NCI-H1694 treated with DMSO at 0.1 percent for 48 hours (cell line): Measurements from ENCODE around the gene CAMK1.

Experiments used
- DNase-seq: peaks from one replicate; lab custom pipeline; 2025; lab: John Stamatoyannopoulos, UW

Gene CAMK1

GRCh38 chr3:9742560-9742959 lies 27.2 kb downstream of the CAMK1 start:
- DNase-seq, result no peak

DNA sequence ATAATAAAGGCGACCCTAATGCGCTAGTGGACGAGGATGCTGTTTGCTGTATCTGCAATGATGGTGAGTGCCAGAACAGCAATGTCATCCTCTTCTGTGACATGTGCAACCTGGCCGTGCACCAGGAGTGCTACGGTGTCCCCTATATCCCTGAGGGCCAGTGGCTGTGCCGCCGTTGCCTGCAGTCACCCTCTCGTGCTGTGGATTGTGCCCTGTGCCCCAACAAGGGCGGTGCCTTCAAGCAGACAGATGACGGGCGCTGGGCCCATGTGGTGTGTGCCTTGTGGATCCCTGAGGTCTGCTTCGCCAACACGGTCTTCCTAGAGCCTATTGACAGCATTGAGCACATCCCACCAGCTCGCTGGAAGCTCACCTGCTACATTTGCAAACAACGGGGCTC lies 30.6 kb downstream of the CAMK1 start:
- DNase-seq, result no peak

DNA sequence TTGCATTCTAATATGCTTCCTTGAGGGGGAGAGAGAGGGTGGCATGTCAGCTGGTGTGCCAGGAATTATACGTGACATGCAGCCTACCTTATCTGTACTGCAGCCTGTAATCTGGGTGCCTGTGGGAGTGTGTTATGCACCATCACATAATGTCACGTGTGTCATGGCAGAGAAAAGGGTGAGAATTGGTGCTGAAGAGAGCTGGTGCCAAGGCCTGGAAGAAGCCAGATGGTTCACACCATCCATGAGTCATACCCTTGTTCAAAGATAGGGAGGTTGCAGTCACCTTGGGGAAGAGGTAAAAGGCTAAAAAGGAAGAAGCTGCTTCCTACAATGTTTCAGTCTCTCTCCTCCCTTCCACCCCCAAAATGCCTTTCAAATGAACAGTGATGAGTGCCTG lies 32.9 kb downstream of the CAMK1 start:
- DNase-seq, result no peak

DNA sequence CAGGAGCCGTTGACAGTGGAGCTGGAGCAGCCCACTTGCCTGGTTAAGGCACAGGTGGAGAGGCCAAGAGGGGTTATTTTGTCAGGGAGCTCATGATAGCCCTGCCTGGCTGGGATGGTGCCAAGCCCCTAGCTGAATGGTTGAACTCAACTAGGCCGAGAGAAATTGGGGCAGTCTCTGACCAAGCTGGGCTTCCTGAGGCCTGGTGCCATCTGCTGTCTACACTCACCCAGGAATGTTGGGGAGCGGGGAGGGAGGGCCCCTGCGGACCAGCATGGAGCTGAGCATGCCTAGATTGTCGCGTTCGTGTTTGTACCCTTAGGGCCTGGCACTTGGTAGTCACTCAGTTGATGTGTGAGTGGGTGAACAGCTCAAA lies 37.0 kb downstream of the CAMK1 start:
- no peak for DNase-seq

DNA sequence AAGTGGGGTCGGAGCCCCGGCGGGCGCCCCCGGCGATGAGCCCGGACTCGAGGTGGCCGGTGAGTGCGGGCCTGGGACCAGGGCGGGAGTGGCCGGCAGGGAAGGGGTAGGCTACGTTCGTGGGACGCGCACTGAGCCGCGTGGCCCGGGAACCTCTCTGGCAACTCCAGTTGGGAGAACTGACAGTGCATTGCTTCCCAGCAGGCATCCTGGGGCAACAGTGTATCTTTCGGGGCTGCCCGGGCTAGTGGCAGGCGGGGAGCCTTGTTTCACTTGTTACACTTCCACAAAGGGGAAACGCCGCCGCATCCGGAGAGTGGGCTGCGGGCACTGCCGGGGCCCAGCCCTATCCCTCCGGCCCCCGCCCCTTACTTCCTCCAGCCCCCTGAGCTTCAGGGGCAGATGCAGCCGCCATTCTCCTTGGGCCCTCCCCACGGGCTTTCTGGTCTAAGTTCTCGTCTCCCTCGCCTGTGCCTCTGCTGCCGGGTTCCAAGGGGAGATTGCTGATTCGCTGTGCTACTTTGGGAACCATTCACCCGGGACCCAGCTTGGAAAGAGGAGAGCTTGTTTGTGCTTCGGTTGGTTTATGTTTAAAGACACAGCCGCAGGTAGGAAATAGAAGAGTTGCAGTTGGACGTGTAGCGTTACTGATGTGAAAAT lies 37.5 kb downstream of the CAMK1 start:
- no peak for DNase-seq

GRCh38 chr3:9731206-9732079 lies 38.3 kb downstream of the CAMK1 start, which contains the start of gene BRPF1:
Gene BRPF1 (plus strand): TSS chr3:9731735. CDS start chr3:9734141, 2,406 bp downstream.
- DNase-seq, result peak; percentile 74

- peak; percentile 74 for DNase-seq
Observed at GRCh38 chr3:9730657-9731205, 39.0 kb downstream of the CAMK1 start.

GRCh38 chr3:9729419-9729818 lies 40.3 kb downstream of the CAMK1 start:
- no peak for DNase-seq

DNA sequence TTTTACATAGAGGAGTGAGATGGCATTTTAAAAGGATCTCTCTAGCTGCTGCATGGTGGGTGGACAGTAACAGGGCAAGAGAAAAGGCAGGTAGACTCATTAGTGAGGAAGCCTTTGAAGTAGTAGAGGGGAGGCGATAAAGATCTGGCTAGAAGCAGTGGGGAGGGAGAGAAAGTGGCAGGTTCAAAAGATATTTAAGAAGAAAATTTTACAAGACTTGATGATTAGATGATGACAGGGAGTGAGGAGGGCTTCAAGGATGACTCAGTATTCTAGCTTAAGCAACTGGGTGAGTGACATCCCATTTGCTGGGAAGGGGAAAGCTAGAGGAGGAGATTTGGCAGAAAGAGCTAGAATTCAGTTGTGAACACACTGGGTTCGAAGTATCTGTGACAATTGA lies 42.0 kb downstream of the CAMK1 start:
- DNase-seq, result no peak

- DNase-seq, result peak; percentile 63
Observed at GRCh38 chr3:9727041-9727595, 42.6 kb downstream of the CAMK1 start.

- no peak for DNase-seq
Observed at GRCh38 chr3:9725775-9726515, 43.8 kb downstream of the CAMK1 start.

DNA sequence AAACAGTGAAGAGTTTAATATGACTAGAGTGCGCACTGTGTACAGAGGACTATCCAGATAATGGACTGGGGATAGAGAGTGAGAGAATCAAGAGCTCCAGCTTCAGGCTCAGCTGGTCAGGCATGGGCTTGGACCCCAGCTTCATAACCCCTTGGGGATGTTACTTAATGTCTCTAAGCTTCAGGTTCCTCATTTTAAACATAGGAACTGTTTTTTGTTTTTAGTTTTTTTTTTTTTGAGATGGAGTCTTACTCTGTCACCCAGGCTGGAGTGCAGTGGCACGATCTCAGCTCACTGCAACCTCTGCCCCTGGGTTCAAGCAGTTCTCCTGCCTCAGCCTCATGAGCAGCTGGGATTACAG lies 48.1 kb downstream of the CAMK1 start:
- DNase-seq, result no peak

DNA sequence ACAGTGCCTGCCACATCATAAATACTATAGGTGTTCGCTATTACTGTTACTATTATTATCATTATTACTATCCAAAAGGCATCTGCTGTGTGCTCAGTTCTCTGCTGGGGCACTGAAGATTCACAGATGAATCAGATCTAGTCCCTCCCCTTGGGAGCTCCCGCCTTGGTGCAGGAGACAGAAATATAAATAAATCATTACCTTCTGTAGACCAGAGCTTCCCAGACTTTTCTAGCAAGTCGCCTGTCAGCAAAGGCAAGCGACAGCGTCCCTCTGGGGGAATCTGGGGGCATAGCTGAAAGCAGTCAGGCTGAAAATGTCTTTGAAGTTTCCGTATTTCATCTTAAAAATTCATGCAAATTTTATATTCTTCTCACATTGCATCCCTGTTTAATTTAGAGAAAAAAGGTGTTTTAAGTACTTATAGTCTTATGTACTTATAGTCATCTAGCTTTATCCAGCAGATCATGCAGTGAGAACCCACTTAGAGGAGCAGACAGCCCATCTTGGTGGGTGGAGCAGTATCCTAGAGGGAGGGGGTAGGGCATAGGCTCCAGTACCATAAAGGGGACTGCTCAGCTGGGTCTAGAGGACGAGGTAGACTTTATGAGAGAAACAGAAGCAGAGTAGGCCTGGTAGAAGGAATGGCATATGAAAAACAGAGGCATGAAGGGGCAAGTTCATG lies 48.6 kb downstream of the CAMK1 start:
- no peak for DNase-seq

DNA sequence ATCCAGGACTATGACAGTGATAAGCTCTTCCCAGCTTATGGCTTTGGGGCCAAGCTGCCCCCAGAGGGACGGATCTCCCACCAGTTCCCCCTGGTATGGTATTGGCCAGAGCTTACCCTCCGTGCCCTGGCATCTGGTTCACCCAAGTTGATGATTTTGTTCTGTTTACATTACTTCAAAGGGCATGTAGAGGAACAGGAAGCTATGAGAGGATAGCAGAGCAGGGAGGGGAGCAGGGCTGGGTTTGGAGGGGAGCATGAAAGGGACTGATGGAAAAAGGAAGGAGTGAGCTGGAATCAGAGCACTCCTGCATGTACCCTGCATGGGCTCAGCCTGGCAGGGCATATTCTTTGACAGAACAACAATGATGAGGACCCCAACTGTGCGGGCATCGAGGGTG lies 51.6 kb downstream of the CAMK1 start:
- DNase-seq, result no peak

GRCh38 chr3:9717563-9717962 lies 52.2 kb downstream of the CAMK1 start:
- DNase-seq, result no peak

GRCh38 chr3:9716801-9717555 lies 52.8 kb downstream of the CAMK1 start:
- DNase-seq, result no peak

GRCh38 chr3:9715764-9716437 lies 53.8 kb downstream of the CAMK1 start:
- DNase-seq, result no peak

DNA sequence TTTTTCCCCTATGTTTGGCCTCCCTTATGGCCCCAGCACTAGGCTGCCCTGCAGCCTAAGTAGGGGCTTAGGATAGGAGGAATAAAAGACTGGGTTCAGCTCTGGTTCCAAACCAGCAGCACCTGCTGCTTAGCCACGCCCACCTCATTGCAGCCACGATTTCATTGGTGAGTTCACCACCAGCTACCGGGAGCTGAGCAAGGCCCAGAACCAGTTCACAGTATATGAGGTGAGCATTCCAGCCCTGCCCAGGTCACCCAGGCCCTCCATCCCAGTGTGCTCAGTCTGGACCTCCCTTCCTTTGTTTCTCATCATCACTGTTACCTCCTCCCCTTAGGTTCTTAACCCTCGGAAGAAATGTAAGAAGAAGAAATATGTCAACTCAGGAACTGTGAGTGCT lies 54.6 kb downstream of the CAMK1 start:
- no peak for DNase-seq

- DNase-seq, result no peak
Observed at GRCh38 chr3:9713142-9713541, 56.6 kb downstream of the CAMK1 start.

DNA sequence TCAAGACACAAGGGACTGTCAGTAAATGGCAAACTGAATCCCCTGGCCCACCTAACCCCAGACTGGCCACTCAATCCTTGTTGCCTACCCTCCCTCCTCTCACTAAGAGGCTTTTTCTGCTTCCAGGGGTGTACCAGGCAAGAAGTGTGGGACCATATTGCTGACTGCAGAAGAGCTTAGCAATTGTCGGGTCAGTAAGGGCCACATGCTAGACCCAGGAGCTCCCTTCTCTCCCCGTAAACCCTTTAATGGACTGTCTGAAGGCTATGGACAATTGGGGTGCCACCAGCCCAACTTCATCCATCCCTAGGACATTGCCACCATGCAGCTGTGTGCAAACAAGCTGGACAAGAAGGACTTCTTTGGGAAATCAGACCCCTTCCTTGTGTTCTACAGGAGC lies 57.3 kb downstream of the CAMK1 start:
- no peak for DNase-seq
